OCI-LY7 (cell line): ENCODE results near the gene PSTK.

Experiments used
- CTCF ChIP-seq: fragments of 200-600 bp; sonication (generic); conservative IDR thresholded peaks from 2 replicates; pipeline ENCODE4 v1.5.1; 2014; ENCODE audit warnings: mild to moderate bottlenecking, antibody characterized with exemption, low read length, moderate library complexity, mixed read lengths
- EZH2phosphoT487 ChIP-seq: fragments of 200-600 bp; sonication (generic); IDR thresholded peaks from 2 replicates; pipeline ENCODE4 v1.6.1; 2018; ENCODE audit warnings: low read depth, borderline replicate concordance, mild to moderate bottlenecking, mixed run types, antibody characterized with exemption, low read length, moderate library complexity, mixed read lengths

- TF ChIP-seq CTCF (peak; percentile 71), EZH2phosphoT487 (no peak)
Measured at GRCh38 chr10:122981066-122981464, 864 bp downstream of the PSTK start.
